IMR-90 (cell line): Measurements from ENCODE around the gene SORBS1. TPM values are rescaled to one million over a fixed set of nuclear protein-coding genes. Genes with fewer than 3 reads are reported as not detected.

Experiments used
- ATAC-seq: fragments of 200-7000 bp; cut with Tn5 transposase; 2 replicates; pipeline ENCODE4 v1.9.1; 2020; ENCODE audit warnings: low read depth, mild to moderate bottlenecking, moderate library complexity
- BruUV-seq: library from RNA; stranded (reverse); fragments of 400-500 nt; replicated peaks from 2 replicates; lab custom pipeline; 2021; lab: Mats Ljungman, UMichigan
- CTCF ChIA-PET: fragments of 300-600 bp; formaldehyde crosslinking; extraction: SDS; loops from one replicate; lab custom pipeline; 2021; ENCODE audit warnings: antibody characterized with exemption; lab: Yijun Ruan, JAX
- POLR2A ChIA-PET: fragments of 300-600 bp; sonication (Branson Sonifier 250); formaldehyde crosslinking; loops from one replicate; lab custom pipeline; 2022; ENCODE audit warnings: antibody characterized with exemption; ENCODE audit not compliant: unreplicated experiment; lab: Charles Lee
- DNase-seq: peaks from one replicate; pipeline ENCODE4 v3.0.0; 2013
- H2AFZ ChIP-seq: replicated peaks from 2 replicates; pipeline ENCODE3; 2013; ENCODE audit warnings: low read length, mild to moderate bottlenecking; ENCODE audit not compliant: poor library complexity
- H2AK5ac ChIP-seq: 2 replicates; pipeline ENCODE4 v1.6.1; 2013; ENCODE audit warnings: low read depth, low read length, inconsistent platforms
- H2AK9ac ChIP-seq: replicated peaks from 2 replicates; pipeline ENCODE3; 2013; ENCODE audit warnings: mild to moderate bottlenecking, low read depth, low read length, moderate library complexity; ENCODE audit not compliant: poor library complexity
- H2BK120ac ChIP-seq: 2 replicates; pipeline ENCODE4 v1.6.1; 2013; ENCODE audit warnings: low read depth, low read length, inconsistent platforms
- H2BK15ac ChIP-seq: 3 replicates; pipeline ENCODE4 v1.6.1; 2013; ENCODE audit warnings: low read depth, low read length, inconsistent platforms
- H2BK20ac ChIP-seq: 2 replicates; pipeline ENCODE4 v1.6.1; 2013; ENCODE audit warnings: low read depth, mild to moderate bottlenecking, inconsistent platforms, low read length, moderate library complexity
- H2BK5ac ChIP-seq: 2 replicates; pipeline ENCODE4 v1.6.1; 2013; ENCODE audit warnings: mild to moderate bottlenecking, low read depth, low read length, inconsistent platforms; ENCODE audit not compliant: poor library complexity, severe bottlenecking
- H3K14ac ChIP-seq: replicated peaks from 2 replicates; pipeline ENCODE4 v1.6.1; 2013; ENCODE audit warnings: low read depth, low read length, inconsistent platforms
- H3K18ac ChIP-seq: 2 replicates; pipeline ENCODE4 v1.6.1; 2013; ENCODE audit warnings: low read depth, low read length, control low read depth
- H3K23ac ChIP-seq: 2 replicates; pipeline ENCODE4 v1.6.1; 2013; ENCODE audit warnings: low read depth, low read length, inconsistent platforms
- H3K27ac ChIP-seq: 2 replicates; pipeline ENCODE4 v1.5.1; 2013; ENCODE audit warnings: mild to moderate bottlenecking, control low read depth, low read length; ENCODE audit not compliant: insufficient read depth
- H3K27me3 ChIP-seq: 2 replicates; pipeline ENCODE4 v1.6.1; 2013; ENCODE audit warnings: low read length; ENCODE audit not compliant: control insufficient read depth, insufficient read depth
- H3K36me3 ChIP-seq: 2 replicates; pipeline ENCODE4 v1.6.1; 2013; ENCODE audit warnings: low read length, mixed read lengths; ENCODE audit not compliant: control insufficient read depth, insufficient read depth
- H3K4ac ChIP-seq: 2 replicates; pipeline ENCODE4 v1.6.1; 2013; ENCODE audit warnings: low read depth, low read length, inconsistent platforms
- H3K4me1 ChIP-seq: 2 replicates; pipeline ENCODE4 v1.6.1; 2013; ENCODE audit warnings: low read length, mixed read lengths; ENCODE audit not compliant: control insufficient read depth, insufficient read depth
- H3K4me2 ChIP-seq: 2 replicates; pipeline ENCODE4 v1.6.1; 2013; ENCODE audit warnings: low read depth, mild to moderate bottlenecking, control low read depth, low read length, moderate library complexity
- H3K4me3 ChIP-seq: 2 replicates; pipeline ENCODE4 v1.5.1; 2013; ENCODE audit warnings: low read depth, mild to moderate bottlenecking, control low read depth, low read length, moderate library complexity; ENCODE audit not compliant: insufficient read depth
- H3K56ac ChIP-seq: 2 replicates; pipeline ENCODE4 v1.6.1; 2013; ENCODE audit warnings: low read length, inconsistent platforms; ENCODE audit not compliant: insufficient read depth; ENCODE audit errors: extremely low read depth
- H3K79me1 ChIP-seq, 2 experiments: 2 replicates each; pipeline ENCODE4 v1.6.1; 2013; ENCODE audit warnings: low read length in 2 of 2, inconsistent platforms in 1 of 2, low read depth in 1 of 2
- H3K9ac ChIP-seq: 2 replicates; pipeline ENCODE4 v1.6.1; 2013; ENCODE audit warnings: low read depth, low read length, control low read depth
- H3K9me1 ChIP-seq: 2 replicates; pipeline ENCODE4 v1.6.1; 2013; ENCODE audit warnings: low read length, inconsistent platforms; ENCODE audit not compliant: insufficient read depth
- H3K9me3 ChIP-seq: 2 replicates; pipeline ENCODE4 v1.6.1; 2013; ENCODE audit warnings: low read length; ENCODE audit not compliant: control insufficient read depth, insufficient read depth
- H4K20me1 ChIP-seq: 2 replicates; pipeline ENCODE4 v1.6.1; 2013; ENCODE audit warnings: low read length, inconsistent platforms; ENCODE audit not compliant: insufficient read depth
- H4K5ac ChIP-seq: 2 replicates; pipeline ENCODE4 v1.6.1; 2013; ENCODE audit warnings: mild to moderate bottlenecking, low read depth, low read length, control low read depth
- H4K8ac ChIP-seq, 2 experiments: 2 replicates each; pipeline ENCODE4 v1.6.1; 2013; ENCODE audit warnings: low read depth in 2 of 2, low read length in 2 of 2, control low read depth in 1 of 2, inconsistent platforms in 1 of 2
- H4K91ac ChIP-seq: 2 replicates; pipeline ENCODE4 v1.6.1; 2013; ENCODE audit warnings: low read depth, low read length, inconsistent platforms; ENCODE audit not compliant: insufficient read depth
- BHLHE40 ChIP-seq: fragments of 150-350 bp; IDR thresholded peaks from 2 replicates; pipeline ENCODE4 v1.6.1; 2016; ENCODE audit warnings: mild to moderate bottlenecking, low read depth, low read length
- CEBPB ChIP-seq: IDR thresholded peaks from 2 replicates; pipeline ENCODE4 v1.6.1; 2012; ENCODE audit warnings: low read depth, low read length, improper control_type of control experiment
- CHD1 ChIP-seq: IDR thresholded peaks from 2 replicates; pipeline ENCODE4 v1.6.1; 2012; ENCODE audit warnings: low read depth, low read length, improper control_type of control experiment
- ELK1 ChIP-seq: fragments of 150-350 bp; IDR thresholded peaks from 2 replicates; pipeline ENCODE4 v1.6.1; 2016; ENCODE audit warnings: low read depth, mild to moderate bottlenecking, low read length, moderate library complexity, borderline replicate concordance
- FOS ChIP-seq: fragments of 150-350 bp; IDR thresholded peaks from 2 replicates; pipeline ENCODE4 v1.6.1; 2016; ENCODE audit warnings: low read depth, low read length
- MAFK ChIP-seq: IDR thresholded peaks from 2 replicates; pipeline ENCODE4 v1.6.1; 2012; ENCODE audit warnings: low read depth, low read length, improper control_type of control experiment
- MAZ ChIP-seq: IDR thresholded peaks from 2 replicates; pipeline ENCODE4 v1.6.1; 2012; ENCODE audit warnings: low read depth, mild to moderate bottlenecking, low read length, improper control_type of control experiment, moderate library complexity, borderline replicate concordance
- MXI1 ChIP-seq: IDR thresholded peaks from 2 replicates; pipeline ENCODE4 v1.6.1; 2012; ENCODE audit warnings: low read depth, mild to moderate bottlenecking, low read length, moderate library complexity, borderline replicate concordance
- NFE2L2 ChIP-seq: fragments of 150-350 bp; IDR thresholded peaks from 2 replicates; pipeline ENCODE4 v1.6.1; 2016; ENCODE audit warnings: low read depth, mild to moderate bottlenecking, low read length
- POLR2A ChIP-seq: IDR thresholded peaks from 2 replicates; pipeline ENCODE4 v1.6.1; 2012; ENCODE audit warnings: mild to moderate bottlenecking, low read depth, low read length
- RAD21 ChIP-seq: IDR thresholded peaks from 2 replicates; pipeline ENCODE4 v1.6.1; 2012; ENCODE audit warnings: low read length, improper control_type of control experiment
- RCOR1 ChIP-seq: IDR thresholded peaks from 2 replicates; pipeline ENCODE4 v1.6.1; 2012; ENCODE audit warnings: mild to moderate bottlenecking, low read length, improper control_type of control experiment; ENCODE audit not compliant: insufficient replicate concordance
- SMC3 ChIP-seq: fragments of 150-350 bp; IDR thresholded peaks from 2 replicates; pipeline ENCODE4 v1.6.1; 2016; ENCODE audit warnings: low read depth, mild to moderate bottlenecking, antibody characterized with exemption, low read length, moderate library complexity
- WGBS, 2 experiments: methylation state at CpG; one replicate each; pipeline versions ENCODE4 v1.1.5 to v1.1.7; 2013; ENCODE audit warnings: missing lambda C conversion rate in 2 of 2; ENCODE audit not compliant: insufficient read length in 1 of 2; ENCODE audit errors: extremely low coverage in 2 of 2; 5-methylcytosine and 5-hydroxymethylcytosine counted together
- dilution Hi-C: fragments of 300-500 bp; cut with HindIII; formaldehyde crosslinking; loops from one replicate; pipeline ENCODE4 v1.14.3; 2018; ENCODE audit warnings: low sequenced_read_pairs; ENCODE audit not compliant: unreplicated experiment
- in situ Hi-C: fragments of 300-500 bp; cut with MboI; formaldehyde crosslinking; loops from 3 replicates; pipeline ENCODE4 v1.14.3; 2019; ENCODE audit warnings: low sequenced_read_pairs, inconsistent platforms, mixed read lengths
- intact Hi-C: fragments of 100-400 bp; cut with micrococcal nuclease; formaldehyde crosslinking; loops from 2 replicates; pipeline ENCODE4 v1.10.0; 2022
- polyA plus RNA-seq, 3 experiments: library from polyadenylated mRNA; depleted of rRNA; stranded (reverse); fragments of >200 nt; gene quantifications; 2 replicates each; pipeline ENCODE4 v1.2.3, GENCODE V29; 2012; ENCODE audit warnings: low replicate concordance in 1 of 3
- total RNA-seq: library from RNA; depleted of rRNA; stranded (reverse); fragments of >200 nt; gene quantifications from 2 replicates; pipeline ENCODE4 v1.2.3, GENCODE V29; 2012
- TF ChIP-seq, protein P1 (sequence below): conservative IDR thresholded peaks from 2 replicates; pipeline ENCODE4 v1.5.1; 2012; ENCODE audit warnings: mild to moderate bottlenecking, low read depth, low read length, improper control_type of control experiment

Gene SORBS1
- total and polyA plus RNA-seq, 2 of the 4 experiments (the other 2 are of a cell fraction) = 0.18 to 0.32 TPM

DNA sequence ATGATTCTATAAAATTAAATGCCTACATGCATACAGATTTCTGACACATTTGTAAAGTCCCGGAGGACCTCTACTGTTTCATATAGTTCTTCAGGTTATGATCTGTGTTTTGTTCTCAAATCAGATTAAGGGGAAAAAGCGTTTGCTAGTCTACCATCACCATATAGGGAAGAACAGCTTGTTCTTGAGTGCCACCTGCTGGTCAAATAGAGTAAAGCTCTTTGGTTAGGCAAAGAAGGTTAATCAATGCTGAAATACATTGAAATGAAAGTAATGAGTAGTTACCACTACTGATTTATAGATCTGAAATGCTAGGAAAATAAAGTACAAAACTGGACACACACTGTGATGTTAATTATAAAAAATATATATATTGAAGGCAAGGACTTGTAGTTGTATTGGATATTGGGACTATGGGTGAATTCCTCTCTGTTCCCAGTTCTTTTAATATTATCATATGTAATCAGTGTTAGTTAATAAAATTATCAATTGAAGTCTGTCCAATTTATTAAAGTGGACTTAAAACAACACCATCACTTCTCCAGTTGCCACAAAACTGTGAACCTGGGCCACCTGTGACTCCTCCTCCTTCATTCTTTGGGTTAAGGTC is 197.8 kb downstream of the SORBS1 start:
- Histone ChIP-seq H3K9me3 (no peaks in the 10 kb centered on the region), H2BK15ac (no peak overlapping the region), H3K36me3 (no peaks in the 10 kb centered on the region), H4K8ac (no peak overlapping the region), H4K91ac (no peak overlapping the region), H3K9me1 (peaks cover 3% of the 10 kb centered on the region; the same call in 1 of the 2 replicates), H3K4me2 (no peak overlapping the region), H4K20me1 (no peaks in the 10 kb centered on the region), H3K9ac (no peak overlapping the region), H2AK9ac (peak overlapping the region; percentile 5), H2BK20ac (peak overlapping the region; percentile 51), H3K27me3 (peaks cover 3% of the 10 kb centered on the region), H3K27ac (no peak overlapping the region), H2AFZ (no peak overlapping the region), H3K79me1 (no peaks in the 10 kb centered on the region), H3K4me3 (no peak overlapping the region), H3K56ac (no peak overlapping the region), H3K4me1 (no peaks in the 10 kb centered on the region), H2BK5ac (no peak overlapping the region), H3K4ac (0 out of 2 replicates have a peak overlapping the region, but pooled peaks have one; percentile 2), H2BK120ac (no peak overlapping the region), H2AK5ac (peak overlapping the region; percentile 63; the same call in 1 of the 2 replicates), H4K5ac (no peak overlapping the region), H3K18ac (no peak overlapping the region), H3K14ac (no peak overlapping the region), H3K23ac (no peak overlapping the region)
- DNase-seq = peak; percentile 77
- TF ChIP-seq, protein P1, sequence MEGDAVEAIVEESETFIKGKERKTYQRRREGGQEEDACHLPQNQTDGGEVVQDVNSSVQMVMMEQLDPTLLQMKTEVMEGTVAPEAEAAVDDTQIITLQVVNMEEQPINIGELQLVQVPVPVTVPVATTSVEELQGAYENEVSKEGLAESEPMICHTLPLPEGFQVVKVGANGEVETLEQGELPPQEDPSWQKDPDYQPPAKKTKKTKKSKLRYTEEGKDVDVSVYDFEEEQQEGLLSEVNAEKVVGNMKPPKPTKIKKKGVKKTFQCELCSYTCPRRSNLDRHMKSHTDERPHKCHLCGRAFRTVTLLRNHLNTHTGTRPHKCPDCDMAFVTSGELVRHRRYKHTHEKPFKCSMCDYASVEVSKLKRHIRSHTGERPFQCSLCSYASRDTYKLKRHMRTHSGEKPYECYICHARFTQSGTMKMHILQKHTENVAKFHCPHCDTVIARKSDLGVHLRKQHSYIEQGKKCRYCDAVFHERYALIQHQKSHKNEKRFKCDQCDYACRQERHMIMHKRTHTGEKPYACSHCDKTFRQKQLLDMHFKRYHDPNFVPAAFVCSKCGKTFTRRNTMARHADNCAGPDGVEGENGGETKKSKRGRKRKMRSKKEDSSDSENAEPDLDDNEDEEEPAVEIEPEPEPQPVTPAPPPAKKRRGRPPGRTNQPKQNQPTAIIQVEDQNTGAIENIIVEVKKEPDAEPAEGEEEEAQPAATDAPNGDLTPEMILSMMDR = peak; percentile 94
- no peak for TF ChIP-seq MAZ
- no peak for TF ChIP-seq MAFK
- TF ChIP-seq ELK1 = no peak
- no peak for TF ChIP-seq CEBPB
- no peak for TF ChIP-seq RCOR1
- no peak for TF ChIP-seq BHLHE40
- peak; percentile 41; the same call in 1 of the 2 replicates for TF ChIP-seq POLR2A
- peak; percentile 99 for TF ChIP-seq RAD21
- TF ChIP-seq SMC3 = peak; percentile 99
- TF ChIP-seq MXI1 = no peak
- no peak for TF ChIP-seq FOS
- TF ChIP-seq NFE2L2 = no peak
- no peak for TF ChIP-seq CHD1
- intact Hi-C loops (loop anchor here (1.0 to 10.0 kb wide), 7 partner anchors 73 to 729 kb away; no protein-coding TSS in a partner anchor), dilution Hi-C loops (no loop called here), in situ Hi-C loops (loop anchor here (5.0 to 25.0 kb wide), 3 partner anchors 121 to 751 kb away; no protein-coding TSS in a partner anchor)
- ChIA-PET POLR2A (interaction anchor here (0.6 to 1.7 kb wide), 2 partner anchors 87 to 117 kb away, joined by 6 to 10 read pairs; no protein-coding TSS in a partner anchor), CTCF (interaction anchor here (0.6 to 5.2 kb wide), 16 partner anchors 10 to 181 kb away, joined by 3 to 29 read pairs (median 4); no protein-coding TSS in a partner anchor)
- ATAC-seq = peak; percentile 79
- no CpG with 5 or more reads among the region's 2 CpGs for WGBS, 2 experiments
- no TSS peak for BruUV-seq
